Measurements from ENCODE around the gene AGA.

DNA sequence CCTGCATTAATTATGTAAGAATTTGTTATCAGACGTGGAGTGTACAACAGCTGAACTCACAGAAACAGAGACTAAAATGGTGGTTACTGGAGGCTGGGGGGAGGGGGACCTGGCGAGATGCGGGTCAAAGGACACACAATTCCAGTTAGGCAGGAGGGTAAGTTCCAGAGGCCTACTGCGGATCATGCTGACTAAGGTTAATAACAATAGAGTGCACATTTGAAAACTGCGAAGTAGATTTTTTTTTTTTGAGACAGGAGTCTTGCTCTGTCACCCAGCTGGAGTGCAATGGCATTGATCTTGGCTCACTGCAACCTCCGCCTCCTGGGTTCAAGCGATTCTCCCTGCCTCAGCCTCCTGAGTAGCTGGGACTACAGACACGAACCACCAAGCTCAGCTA lies 7.6 kb downstream of the AGA start:
- TF ChIP-seq, protein P1, sequence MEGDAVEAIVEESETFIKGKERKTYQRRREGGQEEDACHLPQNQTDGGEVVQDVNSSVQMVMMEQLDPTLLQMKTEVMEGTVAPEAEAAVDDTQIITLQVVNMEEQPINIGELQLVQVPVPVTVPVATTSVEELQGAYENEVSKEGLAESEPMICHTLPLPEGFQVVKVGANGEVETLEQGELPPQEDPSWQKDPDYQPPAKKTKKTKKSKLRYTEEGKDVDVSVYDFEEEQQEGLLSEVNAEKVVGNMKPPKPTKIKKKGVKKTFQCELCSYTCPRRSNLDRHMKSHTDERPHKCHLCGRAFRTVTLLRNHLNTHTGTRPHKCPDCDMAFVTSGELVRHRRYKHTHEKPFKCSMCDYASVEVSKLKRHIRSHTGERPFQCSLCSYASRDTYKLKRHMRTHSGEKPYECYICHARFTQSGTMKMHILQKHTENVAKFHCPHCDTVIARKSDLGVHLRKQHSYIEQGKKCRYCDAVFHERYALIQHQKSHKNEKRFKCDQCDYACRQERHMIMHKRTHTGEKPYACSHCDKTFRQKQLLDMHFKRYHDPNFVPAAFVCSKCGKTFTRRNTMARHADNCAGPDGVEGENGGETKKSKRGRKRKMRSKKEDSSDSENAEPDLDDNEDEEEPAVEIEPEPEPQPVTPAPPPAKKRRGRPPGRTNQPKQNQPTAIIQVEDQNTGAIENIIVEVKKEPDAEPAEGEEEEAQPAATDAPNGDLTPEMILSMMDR (IDR thresholded peaks at IDR 0.05; ENCODE audit: low read depth, low read length), result no peak
- no peak for TF ChIP-seq EZH2phosphoT487 (IDR thresholded peaks at IDR 0.05; ENCODE audit: low read depth)

Measured in OCI-LY3 (cell line).